ENCODE results near the gene FTSJ3.

FTSJ3 gene

DNA sequence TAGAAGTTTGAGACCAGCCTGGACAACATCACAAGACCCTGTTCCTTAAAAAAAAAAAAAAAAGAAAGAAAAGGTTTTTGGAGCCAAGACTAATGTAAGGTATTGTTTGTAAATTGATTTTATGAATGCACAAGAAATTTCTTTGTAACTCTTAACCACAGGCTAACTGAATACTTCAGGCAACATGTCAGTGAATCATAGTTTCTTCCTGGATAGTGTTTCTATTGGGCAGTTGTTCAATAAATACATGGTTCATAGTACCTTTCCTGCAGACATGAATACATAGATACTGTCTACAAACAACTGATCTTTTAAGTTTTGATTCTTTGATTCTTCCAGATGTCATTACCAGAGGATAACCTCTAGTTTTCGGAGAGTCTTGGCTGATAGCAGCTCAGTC lies 41.9 kb downstream of the FTSJ3 start:
- DNase-seq (ENCODE audit: low read depth in 2 of 2) = no peak

DNA sequence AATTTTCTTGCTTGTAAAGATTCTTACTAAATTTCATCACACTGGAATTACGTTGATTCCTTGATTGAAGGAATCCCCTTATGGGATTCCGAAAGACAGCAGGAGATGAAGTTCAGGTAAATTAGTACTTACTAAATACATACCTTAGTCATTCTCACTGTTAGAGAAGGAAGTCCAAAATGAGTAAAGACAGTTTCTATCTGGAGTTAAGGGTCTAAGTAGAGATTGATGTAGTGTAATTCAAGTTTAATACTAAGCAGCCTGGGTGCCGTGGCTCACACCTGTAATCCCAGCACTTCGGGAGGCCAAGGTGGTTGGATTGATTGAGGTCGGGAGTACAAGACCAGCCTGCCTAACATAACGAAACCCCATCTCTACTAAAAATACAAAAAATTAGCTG lies 43.9 kb downstream of the FTSJ3 start:
- no peak for DNase-seq (ENCODE audit: low read depth in 2 of 2)

DNA sequence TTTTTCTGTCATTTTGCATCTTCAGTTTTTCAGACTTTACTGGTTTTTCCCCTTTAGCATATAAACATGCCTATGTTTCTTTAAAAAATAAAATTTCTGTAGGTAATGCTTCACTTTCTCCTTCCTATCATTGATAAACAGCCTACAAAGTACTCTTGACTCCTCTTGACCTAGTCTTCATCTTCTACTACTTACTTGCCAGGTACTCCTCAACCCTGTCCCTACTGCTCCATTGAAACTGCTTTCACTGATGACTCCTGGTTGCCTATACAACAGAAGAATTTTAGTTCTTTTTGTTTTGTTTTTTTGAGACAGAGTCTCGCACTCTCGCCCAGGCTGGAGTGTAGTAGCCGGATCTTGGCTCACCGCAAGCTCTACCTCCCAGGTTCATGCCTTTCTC lies 46.5 kb downstream of the FTSJ3 start:
- DNase-seq (ENCODE audit: low read depth in 2 of 2) = no peak

- no peak for DNase-seq (ENCODE audit: low read depth in 2 of 2)
Measured at GRCh38 chr17:63780507-63780906, 47.0 kb downstream of the FTSJ3 start.

DNA sequence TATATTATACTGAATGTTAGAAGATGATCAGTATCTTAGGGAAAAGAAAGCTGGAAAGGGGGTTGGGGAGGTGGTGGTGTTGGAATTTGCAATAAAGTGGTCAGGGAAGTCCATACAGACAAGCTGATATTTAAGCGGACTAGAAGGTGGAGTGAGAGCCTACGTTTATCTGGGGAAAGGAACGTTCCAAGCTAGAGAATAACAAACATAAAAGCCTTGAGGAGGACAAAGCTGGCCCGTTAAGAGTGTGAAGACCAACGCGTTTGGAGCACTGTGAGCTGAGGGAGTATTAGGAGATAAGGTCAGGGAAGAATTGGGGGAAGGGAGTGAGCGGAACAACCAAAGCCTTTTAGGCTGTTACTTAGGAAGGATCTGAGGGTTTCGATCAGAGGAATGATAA lies 52.0 kb downstream of the FTSJ3 start:
- DNase-seq (ENCODE audit: low read depth in 2 of 2) = no peak

DNA sequence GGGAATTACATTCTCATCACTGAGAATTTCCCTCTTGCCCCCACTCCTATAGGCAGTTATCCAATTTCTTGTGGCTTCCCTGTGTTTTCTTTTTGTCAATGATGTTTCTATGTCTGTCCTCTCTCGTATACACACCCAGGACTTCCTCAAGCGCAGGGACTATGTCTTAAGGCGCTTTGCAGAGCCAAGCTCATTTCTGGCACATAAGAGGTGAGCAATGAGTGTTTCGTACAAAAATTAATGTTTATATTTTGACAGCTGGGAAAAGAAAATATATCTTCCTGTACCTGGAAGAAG lies 52.5 kb downstream of the FTSJ3 start:
- DNase-seq (ENCODE audit: low read depth in 2 of 2) = no peak

- peak in 1 of 2 donors; percentile 83 for DNase-seq (ENCODE audit: low read depth in 2 of 2)
Measured at GRCh38 chr17:63774141-63774968, 53.1 kb downstream of the FTSJ3 start, which contains the start of gene DDX42. Gene DDX42, plus strand, starts transcription at chr17:63774170. Its CDS starts 12,880 bp downstream, at chr17:63787050.

DNA sequence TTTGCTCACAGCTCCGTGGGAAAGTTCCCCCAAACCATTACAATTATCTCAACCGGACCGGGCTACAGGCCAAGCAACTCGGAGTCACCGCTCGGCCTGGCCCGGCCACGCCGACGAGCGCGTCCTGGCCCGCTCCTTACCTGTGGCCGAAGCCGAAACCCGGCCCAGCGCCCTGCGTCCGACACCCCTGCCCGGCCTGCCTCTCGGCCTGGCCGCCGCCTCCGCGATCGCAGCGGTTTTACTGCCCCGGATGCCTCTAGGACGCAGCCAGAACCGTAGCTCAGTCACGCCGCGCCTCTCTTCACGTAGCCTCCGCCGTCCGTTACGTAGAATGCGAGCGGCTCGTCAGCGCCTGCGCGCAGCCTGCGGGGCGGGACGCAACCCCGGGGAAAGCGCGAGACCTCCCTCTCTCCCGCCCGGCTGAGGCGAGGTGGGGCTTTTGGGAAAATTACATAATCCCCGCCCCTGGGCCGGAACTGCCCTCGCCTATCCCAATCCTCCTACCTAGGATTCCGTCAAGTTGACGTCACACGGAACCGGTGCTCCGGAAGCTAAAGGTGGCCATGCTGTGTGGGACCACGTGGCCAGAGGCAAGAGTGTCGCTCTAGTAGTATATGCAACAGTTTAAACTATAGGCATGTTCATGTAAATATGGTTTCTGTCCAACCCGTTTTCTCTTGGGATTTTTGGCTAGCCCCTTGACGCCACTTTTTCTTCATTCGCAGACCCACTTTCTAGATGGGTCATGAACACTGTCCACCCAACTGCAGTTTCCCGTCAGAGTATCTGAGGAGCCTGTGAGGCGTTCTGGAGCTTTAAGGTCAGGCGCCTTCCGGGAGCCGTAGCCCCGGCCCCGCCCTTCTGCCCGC lies 54.0 kb downstream of the FTSJ3 start, which contains the start of gene CCDC47:
Gene CCDC47 (minus strand): TSS at position 326 of the 869 bp plus-strand sequence. CDS start 7,422 bp downstream, outside the sequence.
- peak; percentile 94 to 95 for DNase-seq (ENCODE audit: low read depth in 2 of 2)

DNA sequence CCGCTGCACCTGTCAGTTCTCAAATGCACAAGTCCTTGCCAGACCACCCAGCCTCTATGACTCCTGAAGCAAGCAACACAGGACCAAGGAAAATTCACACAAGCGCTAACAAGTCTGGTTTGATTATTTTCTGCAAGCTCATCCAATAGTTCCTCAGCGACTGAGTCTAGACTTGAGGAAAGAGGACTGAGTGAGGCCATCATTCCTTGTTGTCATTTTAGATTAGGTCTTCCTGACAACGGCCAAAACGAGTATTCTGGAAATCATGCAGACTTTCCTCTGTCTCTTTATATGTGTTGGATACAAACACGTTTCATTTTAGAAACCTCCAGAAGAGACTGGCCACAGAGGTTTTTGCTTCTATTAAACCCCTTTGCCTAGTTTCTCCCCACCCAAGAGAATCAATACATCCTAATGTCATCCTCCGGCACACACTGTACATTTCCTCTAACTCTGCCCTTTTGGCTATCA lies 54.6 kb downstream of the FTSJ3 start:
- no peak for DNase-seq (ENCODE audit: low read depth in 2 of 2)

Measured in stimulated activated CD8-positive, alpha-beta memory T cell treated with anti-CD3 and anti-CD28 coated beads, Interleukin-2, amount 100 ng/mL, for 1 hour (primary cell).